Non-pigmented ciliary epithelial cell (primary cell): ENCODE results near the gene KIF27.
"Not testable (repeated sequence)": the region's sequence is repeated elsewhere in the genome, so short reads cannot be mapped to it uniquely, and the experiment has no call there.

ENCODE experiments used
- DNase-seq: peaks from one replicate; pipeline ENCODE4 v3.0.0-alpha.2; 2010; ENCODE audit warnings: low read depth

Gene KIF27

DNA sequence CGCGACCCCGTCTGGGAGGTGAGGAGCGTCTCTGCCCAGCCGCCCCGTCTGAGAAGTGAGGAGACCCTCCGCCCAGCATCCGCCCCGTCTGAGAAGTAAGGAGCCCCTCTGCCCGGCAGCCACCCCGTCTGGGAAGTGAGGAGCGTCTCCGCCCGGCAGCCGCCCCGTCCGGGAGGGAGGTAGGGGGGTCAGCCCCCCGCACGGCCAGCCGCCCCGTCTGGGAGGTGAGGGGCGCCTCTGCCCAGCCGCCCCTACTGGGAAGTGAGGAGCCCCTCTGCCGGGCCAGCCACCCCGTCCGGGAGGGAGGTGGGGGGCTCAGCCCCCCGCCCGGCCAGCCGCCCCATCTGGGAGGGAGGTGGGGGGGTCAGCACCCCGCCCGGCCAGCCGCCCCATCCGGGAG is 117.3 kb downstream of the KIF27 start:
- DNase-seq, result not testable (repeated sequence)

DNA sequence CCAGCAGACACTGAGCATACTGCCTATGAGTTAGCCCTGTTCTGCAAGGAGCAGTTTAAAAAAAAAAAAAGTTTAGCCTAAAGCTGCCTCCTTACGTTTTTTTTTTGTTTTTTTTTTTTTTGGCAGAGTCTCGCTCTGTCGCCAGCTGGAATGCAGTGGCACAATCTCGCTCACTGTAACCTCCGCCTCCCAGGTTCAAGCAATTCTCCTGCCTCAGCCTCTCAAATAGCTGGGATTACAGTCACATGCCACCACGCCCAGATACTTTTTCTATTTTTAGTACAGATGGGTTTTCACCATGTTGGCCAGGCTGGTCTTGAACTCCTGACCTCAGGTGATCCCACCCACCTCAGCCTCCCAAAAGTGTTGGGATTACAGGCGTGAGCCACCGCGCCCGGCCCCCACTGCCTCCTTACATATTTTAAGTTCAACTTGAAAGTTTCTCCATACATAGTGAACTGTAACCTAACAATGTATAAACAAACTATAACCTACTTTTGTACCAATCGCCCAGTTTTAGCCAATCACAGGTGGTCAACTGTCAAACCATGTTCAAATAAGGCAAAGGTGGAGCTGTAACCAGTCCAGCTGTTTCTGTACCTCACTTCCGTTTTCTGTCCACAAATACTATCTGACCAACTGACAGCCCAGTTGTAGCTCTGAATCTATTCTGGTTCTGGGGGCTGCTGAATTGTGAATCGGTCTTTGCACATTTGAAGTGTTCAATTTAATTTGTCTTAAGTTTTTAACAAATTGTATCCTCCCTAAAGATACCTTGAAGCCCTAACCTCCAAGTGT is 120.8 kb downstream of the KIF27 start:
- DNase-seq, result no peak

DNA sequence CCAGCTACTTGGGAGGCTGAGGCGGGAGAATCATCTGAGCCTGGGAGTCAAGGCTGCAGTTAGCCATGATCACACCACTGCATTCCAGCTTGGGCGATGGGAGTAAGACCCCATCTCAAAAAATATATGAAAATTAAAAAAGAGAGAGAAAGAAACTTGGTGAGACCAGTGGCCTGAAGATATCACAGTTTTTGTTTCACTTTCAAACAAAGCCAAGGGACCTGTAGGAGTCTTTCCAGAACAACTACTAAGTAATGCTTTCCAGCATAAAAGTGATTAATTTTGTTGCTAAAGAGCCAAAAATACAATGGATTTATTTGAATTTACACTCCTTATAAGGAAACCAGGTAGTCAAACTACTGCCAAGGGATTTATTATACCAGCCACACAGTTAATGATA is 127.2 kb downstream of the KIF27 start:
- no peak for DNase-seq

DNA sequence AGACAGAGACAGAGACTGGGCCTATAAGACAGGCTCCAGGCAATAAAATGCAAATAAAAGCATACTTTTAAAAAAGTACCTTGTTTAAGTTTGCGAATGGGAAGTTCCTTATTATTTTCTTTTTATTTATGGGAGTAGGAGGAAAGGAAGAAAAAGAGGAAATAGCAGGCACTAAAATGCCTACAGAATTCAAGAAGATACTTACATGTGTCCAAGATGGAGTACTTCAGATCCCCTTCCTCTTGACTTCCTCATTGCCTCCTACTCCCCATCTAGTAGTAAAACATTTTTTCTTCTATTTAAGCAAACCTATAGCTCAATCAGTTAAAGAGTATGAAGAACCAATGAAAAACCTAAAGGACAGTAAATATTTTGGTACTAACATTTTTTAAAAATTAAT is 128.5 kb downstream of the KIF27 start:
- DNase-seq, result no peak
